ENCODE data around the gene USP15. TPM values are rescaled to one million over a fixed set of nuclear protein-coding genes. Genes with fewer than 3 reads are reported as not detected.
"Not testable (repeated sequence)": the region's sequence is repeated elsewhere in the genome, so short reads cannot be mapped to it uniquely, and the experiment has no call there.

The USP15 gene
- total and polyA plus RNA-seq, 2 of the 8 experiments (the other 6 are each of a cell fraction or from before 2014, with no cell fraction given), result 12.7 to 38.6 TPM

DNA sequence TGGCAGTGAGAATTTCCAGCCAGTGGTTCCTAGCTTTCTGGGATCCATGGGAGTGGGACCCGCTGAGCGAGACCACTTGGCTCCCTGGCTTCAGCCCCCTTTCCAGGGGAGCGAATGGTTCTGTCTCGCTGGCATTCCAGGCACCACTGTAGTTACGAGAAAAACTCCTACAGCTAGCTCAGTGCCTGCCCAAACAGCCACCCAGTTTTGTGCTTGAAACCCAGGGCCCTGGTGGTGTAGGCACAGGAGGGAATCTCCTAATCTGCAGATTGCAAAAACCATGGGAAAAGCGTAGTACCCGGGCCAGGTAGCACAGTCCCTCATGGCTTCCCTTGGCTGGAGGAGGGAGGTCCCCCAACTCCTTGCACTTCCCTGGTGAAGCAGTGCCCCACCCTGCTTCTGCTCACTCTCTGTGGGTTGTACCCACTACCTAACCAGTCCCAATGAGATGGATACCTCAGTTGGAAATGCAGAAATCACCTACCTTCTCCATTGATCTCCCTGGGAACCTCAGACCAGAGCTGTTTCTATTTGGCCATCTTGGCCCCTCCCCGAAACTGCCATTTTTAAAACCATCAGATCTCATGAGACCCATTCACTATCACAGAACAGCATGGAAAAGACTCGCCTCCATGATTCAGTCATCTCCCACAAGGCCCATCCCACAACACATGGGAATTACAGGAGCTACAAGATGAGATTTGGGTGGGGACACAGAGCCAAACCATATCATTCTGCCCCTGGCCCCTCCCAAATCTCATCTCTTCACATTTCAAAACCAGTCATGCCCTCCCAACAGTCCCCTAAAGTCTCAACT is 83.3 kb downstream of the USP15 start:
- H3K23me2 ChIP-seq (ENCODE audit: low read depth, low read length); H4K5ac ChIP-seq (ENCODE audit: insufficient read length, low read depth, low read length); H3K56ac ChIP-seq (replicated peaks; ENCODE audit: insufficient read length, low read depth, low read length); H3K23ac ChIP-seq (ENCODE audit: insufficient read length); H4K91ac ChIP-seq (replicated peaks; ENCODE audit: insufficient read length, low read length); H3K36me3 ChIP-seq (ENCODE audit: control insufficient read depth in 2 of 4, insufficient read depth in 4 of 4, low read length in 3 of 4); H2AFZ ChIP-seq (ENCODE audit: low read length); H4K20me1 ChIP-seq (replicated peaks in 1 of 2; ENCODE audit: control insufficient read depth in 1 of 2, insufficient read depth in 2 of 2, low read length in 2 of 2); H2BK20ac ChIP-seq (ENCODE audit: low read length); H2BK5ac ChIP-seq (ENCODE audit: low read depth, low read length); H3K79me2 ChIP-seq (ENCODE audit: control insufficient read depth in 1 of 2, insufficient read depth in 2 of 2, low read length in 2 of 2); H3K18ac ChIP-seq (ENCODE audit: extremely low read depth, low read length); POLR2A ChIA-PET (ENCODE audit: partially characterized antibody); H3K4ac ChIP-seq (replicated peaks; ENCODE audit: insufficient read length, low read depth, low read length); H3K4me2 ChIP-seq (ENCODE audit: insufficient read depth in 1 of 2, low read depth in 2 of 2, low read length in 2 of 2); H3K27me3 ChIP-seq (replicated peaks in 1 of 4; ENCODE audit: control insufficient read depth in 3 of 4, extremely low read depth in 1 of 4, insufficient read depth in 3 of 4, low read length in 3 of 4); FAIRE-seq; H3K9ac ChIP-seq (replicated peaks in 1 of 4; ENCODE audit: extremely low read depth in 1 of 4, low read depth in 3 of 4, low read length in 3 of 4); H3K79me1 ChIP-seq (ENCODE audit: low read depth, low read length); H3K4me3 ChIP-seq (ENCODE audit: extremely low read depth in 1 of 4, insufficient read depth in 2 of 4, low read depth in 3 of 4, low read length in 4 of 4); H3K14ac ChIP-seq (ENCODE audit: insufficient read length); H2BK15ac ChIP-seq (ENCODE audit: low read length); H3K9me3 ChIP-seq (ENCODE audit: insufficient read depth in 2 of 2, low read depth in 1 of 2, low read length in 1 of 2); H3K4me1 ChIP-seq (replicated peaks in 1 of 4; ENCODE audit: control insufficient read depth in 3 of 4, insufficient read depth in 4 of 4, low read length in 3 of 4); H2AK5ac ChIP-seq (ENCODE audit: low read depth, low read length); H4K8ac ChIP-seq (ENCODE audit: extremely low read depth, insufficient read depth, low read length); H3K27ac ChIP-seq (ENCODE audit: low read depth, low read length); H2BK12ac ChIP-seq (ENCODE audit: low read depth, low read length); H2BK120ac ChIP-seq (replicated peaks; ENCODE audit: low read depth, low read length); DNase-seq (ENCODE audit: low read depth in 1 of 2, low spot score in 2 of 2): not testable (repeated sequence)
- 97% methylated on average over 9 of the region's 9 CpGs; no CpG with 5 or more reads in 1 of the 2 experiments for WGBS, 2 experiments (ENCODE audit: extremely low coverage in 1 of 2, insufficient coverage in 1 of 2, insufficient read length in 1 of 2, insufficient replicate concordance in 2 of 2, low coverage in 1 of 2, low lambda C conversion rate in 2 of 2, missing lambda C conversion rate in 1 of 2)
- CTCF ChIA-PET (ENCODE audit: partially characterized antibody), result interaction anchor here (1.0 kb wide), 1 partner anchor 129 kb away, joined by 3 read pairs; no protein-coding TSS in a partner anchor

All from H1 (cell line).